GM12892 (cell line): ENCODE measurements around the gene SLC35E1.

ENCODE experiments used
- POLR2A ChIP-seq: IDR thresholded peaks from 2 replicates; pipeline ENCODE4 v1.6.1; 2011; ENCODE audit warnings: low read depth, low read length, control low read depth
- POLR2AphosphoS5 ChIP-seq: IDR thresholded peaks from 2 replicates; pipeline ENCODE4 v1.6.1; 2011; ENCODE audit warnings: low read depth, low read length, control low read depth
- TAF1 ChIP-seq: IDR thresholded peaks from 2 replicates; pipeline ENCODE4 v1.6.1; 2011; ENCODE audit warnings: low read depth, mild to moderate bottlenecking, control low read depth, low read length, borderline replicate concordance

DNA sequence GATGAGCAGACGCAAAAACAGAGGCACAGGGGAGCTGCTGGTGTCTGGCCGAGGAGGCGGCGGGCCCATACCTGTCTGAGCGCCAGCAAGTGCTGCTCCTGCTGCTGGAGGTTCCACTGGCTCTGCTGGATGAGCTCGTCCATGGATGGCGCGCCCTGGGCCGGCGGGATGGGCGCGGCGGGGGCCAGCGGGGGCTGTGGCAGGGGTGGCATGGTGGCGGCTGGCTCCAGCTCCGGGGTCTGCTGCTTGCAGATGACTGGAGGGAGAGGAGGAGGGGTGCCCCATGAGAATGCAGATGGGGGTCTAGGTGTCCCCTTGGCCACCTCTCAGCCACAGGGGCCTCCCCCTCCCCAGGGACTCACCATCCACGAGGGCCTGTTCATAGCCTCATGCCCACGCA lies 36.8 kb downstream of the SLC35E1 start:
- TF ChIP-seq POLR2AphosphoS5 (no peak), POLR2A (no peak), TAF1 (no peak)
